Mesenchymal stem cell (in vitro differentiated cells and primary cell): Measurements from ENCODE around the gene WDR77.

Experiments used
- DNase-seq: peaks from one replicate; pipeline ENCODE4 v3.0.0-alpha.2; 2013
- H2AFZ ChIP-seq: one replicate; pipeline ENCODE4 v1.6.1; 2013; ENCODE audit warnings: low read depth, mild to moderate bottlenecking, control low read depth, inconsistent platforms, low read length, moderate library complexity
- H2AK5ac ChIP-seq: 2 replicates; pipeline ENCODE4 v1.6.1; 2013; ENCODE audit warnings: low read length, moderate library complexity, mild to moderate bottlenecking, inconsistent platforms; ENCODE audit not compliant: severe bottlenecking
- H2BK120ac ChIP-seq: one replicate; pipeline ENCODE4 v1.6.1; 2013; ENCODE audit warnings: low read depth, mild to moderate bottlenecking, inconsistent platforms, low read length, moderate library complexity
- H2BK12ac ChIP-seq, 2 experiments: one replicate each; pipeline ENCODE4 v1.6.1; 2013; ENCODE audit warnings: inconsistent platforms in 2 of 2, low read length in 2 of 2, mild to moderate bottlenecking in 2 of 2, moderate library complexity in 2 of 2, control low read depth in 1 of 2
- H2BK15ac ChIP-seq: one replicate; pipeline ENCODE4 v1.6.1; 2013; ENCODE audit warnings: mild to moderate bottlenecking, low read depth, inconsistent platforms; ENCODE audit not compliant: poor library complexity, severe bottlenecking
- H2BK5ac ChIP-seq: 2 replicates; pipeline ENCODE4 v1.6.1; 2013; ENCODE audit warnings: low read depth, mild to moderate bottlenecking, low read length, control low read depth, inconsistent platforms; ENCODE audit not compliant: poor library complexity, severe bottlenecking
- H3K14ac ChIP-seq, 2 experiments: one replicate each; pipeline ENCODE4 v1.6.1; 2013; ENCODE audit warnings: inconsistent platforms in 2 of 2, low read length in 2 of 2, control low read depth in 1 of 2, mild to moderate bottlenecking in 1 of 2, moderate library complexity in 1 of 2
- H3K18ac ChIP-seq, 2 experiments: one replicate each; pipeline ENCODE4 v1.6.1; 2013; ENCODE audit warnings: inconsistent platforms in 2 of 2, low read length in 2 of 2, control low read depth in 1 of 2, low read depth in 1 of 2, mild to moderate bottlenecking in 1 of 2
- H3K23ac ChIP-seq, 2 experiments: one replicate each; pipeline ENCODE4 v1.6.1; 2013; ENCODE audit warnings: inconsistent platforms in 2 of 2, low read length in 2 of 2, mild to moderate bottlenecking in 2 of 2, moderate library complexity in 2 of 2, control low read depth in 1 of 2
- H3K27ac ChIP-seq: 2 replicates; pipeline ENCODE4 v1.5.1; 2013; ENCODE audit warnings: mild to moderate bottlenecking, moderate library complexity, low read length, control low read depth, inconsistent platforms; ENCODE audit not compliant: poor library complexity, severe bottlenecking
- H3K27me3 ChIP-seq, 2 experiments: 2 replicates each; pipeline versions ENCODE4 v1.6.1 to v1.7.0; 2013; ENCODE audit warnings: low read length in 2 of 2, mild to moderate bottlenecking in 2 of 2, moderate library complexity in 2 of 2, control low read depth in 1 of 2, inconsistent platforms in 1 of 2; ENCODE audit not compliant: control insufficient read depth in 1 of 2, insufficient read depth in 1 of 2
- H3K36me3 ChIP-seq, 2 experiments: 2 replicates each; pipeline versions ENCODE4 v1.6.1 to v1.7.0; 2013; ENCODE audit warnings: low read length in 2 of 2, control low read depth in 1 of 2, inconsistent platforms in 1 of 2, low read depth in 1 of 2, mild to moderate bottlenecking in 1 of 2; ENCODE audit not compliant: insufficient read depth in 2 of 2, control insufficient read depth in 1 of 2
- H3K4ac ChIP-seq, 2 experiments: one replicate each; pipeline ENCODE4 v1.6.1; 2013; ENCODE audit warnings: inconsistent platforms in 2 of 2, low read length in 2 of 2, mild to moderate bottlenecking in 2 of 2, moderate library complexity in 2 of 2, control low read depth in 1 of 2, low read depth in 1 of 2
- H3K4me1 ChIP-seq: 2 replicates; pipeline ENCODE4 v1.6.1; 2013; ENCODE audit warnings: low read depth, low read length, control low read depth; ENCODE audit not compliant: control insufficient read depth, insufficient read depth
- H3K4me2 ChIP-seq: 2 replicates; pipeline ENCODE4 v1.6.1; 2013; ENCODE audit warnings: low read length, mild to moderate bottlenecking, inconsistent platforms; ENCODE audit not compliant: poor library complexity, severe bottlenecking
- H3K4me3 ChIP-seq, 2 experiments: 2 replicates each; pipeline versions ENCODE4 v1.5.1 to v1.7.0; 2013; ENCODE audit warnings: low read length in 2 of 2, mild to moderate bottlenecking in 2 of 2, control low read depth in 1 of 2, low read depth in 1 of 2; ENCODE audit not compliant: insufficient read depth in 1 of 2
- H3K79me1 ChIP-seq: replicated peaks from 2 replicates; pipeline ENCODE4 v1.6.1; 2013; ENCODE audit warnings: mild to moderate bottlenecking, control low read depth, low read length, inconsistent platforms; ENCODE audit not compliant: poor library complexity, severe bottlenecking
- H3K9ac ChIP-seq: 2 replicates; pipeline ENCODE4 v1.7.0; 2013; ENCODE audit warnings: mild to moderate bottlenecking, low read length, moderate library complexity
- H3K9me3 ChIP-seq: 2 replicates; pipeline ENCODE4 v1.7.0; 2013; ENCODE audit warnings: mild to moderate bottlenecking, low read length; ENCODE audit not compliant: control insufficient read depth
- H4K8ac ChIP-seq: one replicate; pipeline ENCODE4 v1.6.1; 2013; ENCODE audit warnings: inconsistent platforms, mild to moderate bottlenecking, low read length, moderate library complexity
- H4K91ac ChIP-seq: one replicate; pipeline ENCODE4 v1.6.1; 2013; ENCODE audit warnings: mild to moderate bottlenecking, low read length, inconsistent platforms
- WGBS: methylation state at CpG from one replicate; pipeline ENCODE4 v1.1.7; 2013; ENCODE audit warnings: mixed read lengths; 5-methylcytosine and 5-hydroxymethylcytosine counted together

The WDR77 gene

GRCh38 chr1:111442457-111442856, 6.6 kb downstream of the WDR77 start:
- Histone ChIP-seq H3K27ac (no peak overlapping the region), H3K27me3 (no peaks in the 10 kb centered on the region), H3K4me2 (no peak overlapping the region), H3K4ac (no peak overlapping the region), H2BK12ac (no peak overlapping the region), H3K18ac (no peak overlapping the region), H3K23ac (no peak overlapping the region), H2AK5ac (no peak overlapping the region), H3K9me3 (no peaks in the 10 kb centered on the region), H2BK120ac (no peak overlapping the region), H3K79me1 (peaks cover 36% of the 10 kb centered on the region), H3K14ac (no peak overlapping the region), H2BK5ac (no peak overlapping the region), H3K36me3 (peaks cover 30 to 98% of the 10 kb centered on the region in 2 experiments), H3K4me3 (no peak overlapping the region), H4K91ac (no peak overlapping the region), H2BK15ac (no peak overlapping the region), H3K9ac (no peak overlapping the region), H3K4me1 (no peaks in the 10 kb centered on the region), H2AFZ (no peak overlapping the region), H4K8ac (no peak overlapping the region)
- WGBS: 91% methylated on average over 3 of the region's 4 CpGs
- DNase-seq: no peak

GRCh38 chr1:111441573-111442192, 7.4 kb downstream of the WDR77 start:
- Histone ChIP-seq H3K4me3 (no peak overlapping the region), H3K36me3 (peaks cover 33 to 95% of the 10 kb centered on the region in 2 experiments), H3K9me3 (no peaks in the 10 kb centered on the region), H2BK120ac (no peak overlapping the region), H3K4me2 (no peak overlapping the region), H2AK5ac (no peak overlapping the region), H2BK5ac (no peak overlapping the region), H3K23ac (no peak overlapping the region), H3K79me1 (peaks cover 34% of the 10 kb centered on the region), H4K8ac (no peak overlapping the region), H3K9ac (peak overlapping the region; percentile 37), H3K27me3 (no peaks in the 10 kb centered on the region), H2BK15ac (no peak overlapping the region), H3K4me1 (no peaks in the 10 kb centered on the region), H2AFZ (no peak overlapping the region), H2BK12ac (no peak overlapping the region), H3K18ac (no peak overlapping the region), H3K14ac (no peak overlapping the region), H4K91ac (no peak overlapping the region), H3K4ac (no peak overlapping the region), H3K27ac (no peak overlapping the region)
- DNase-seq: peak; percentile 44
- 72% methylated on average over 9 of the region's 9 CpGs for whole genome bisulfite sequencing

- Histone ChIP-seq H3K79me1 (peaks cover 26% of the 10 kb centered on the region), H3K18ac (no peak overlapping the region), H3K27me3 (no peaks in the 10 kb centered on the region), H3K4me2 (no peak overlapping the region), H2BK15ac (no peak overlapping the region), H2BK12ac (no peak overlapping the region), H4K8ac (no peak overlapping the region), H2AK5ac (no peak overlapping the region), H3K27ac (no peak overlapping the region), H2BK120ac (no peak overlapping the region), H3K9me3 (no peaks in the 10 kb centered on the region), H3K4me3 (no peak overlapping the region), H2BK5ac (no peak overlapping the region), H3K9ac (no peak overlapping the region), H3K4ac (no peak overlapping the region), H3K4me1 (no peaks in the 10 kb centered on the region), H2AFZ (no peak overlapping the region), H3K23ac (no peak overlapping the region), H3K14ac (no peak overlapping the region), H3K36me3 (peaks cover 33 to 76% of the 10 kb centered on the region in 2 experiments), H4K91ac (no peak overlapping the region)
- 98% methylated on average over 3 of the region's 3 CpGs for WGBS
- DNase-seq: no peak
Observed at GRCh38 chr1:111439461-111440351, 9.3 kb downstream of the WDR77 start.

GRCh38 chr1:111436726-111437125, 12.3 kb downstream of the WDR77 start:
- no peak overlapping the region for H2BK12ac ChIP-seq
- H2AFZ ChIP-seq: no peak overlapping the region
- H3K9me3 ChIP-seq: no peaks in the 10 kb centered on the region
- H3K27me3 ChIP-seq: no peaks in the 10 kb centered on the region
- no peak overlapping the region for H3K27ac ChIP-seq
- H3K23ac ChIP-seq: no peak overlapping the region
- 70% methylated on average over 3 of the region's 3 CpGs for WGBS
- no peak overlapping the region for H3K4ac ChIP-seq
- H3K14ac ChIP-seq: no peak overlapping the region
- H2BK15ac ChIP-seq: no peak overlapping the region
- no peak overlapping the region for H3K4me3 ChIP-seq
- H3K9ac ChIP-seq: no peak overlapping the region
- no peak overlapping the region for H2BK120ac ChIP-seq
- H3K79me1 ChIP-seq: peaks cover 10% of the 10 kb centered on the region
- no peak overlapping the region for H2BK5ac ChIP-seq
- H4K91ac ChIP-seq: no peak overlapping the region
- no peak overlapping the region for H3K4me2 ChIP-seq
- DNase-seq: peak; percentile 9
- peaks cover 17 to 47% of the 10 kb centered on the region in 2 experiments for H3K36me3 ChIP-seq
- H3K4me1 ChIP-seq: no peaks in the 10 kb centered on the region
- no peak overlapping the region for H2AK5ac ChIP-seq
- H4K8ac ChIP-seq: no peak overlapping the region
- no peak overlapping the region for H3K18ac ChIP-seq
